ENCODE measurements around the gene NT5DC3.

The NT5DC3 gene

GRCh38 chr12:103756443-103756842, 84.6 kb downstream of the NT5DC3 start:
- no peaks in the 10 kb centered on the region for H3K36me3 ChIP-seq (ENCODE audit: control insufficient read depth, low read depth, low read length)
- no peak overlapping the region for H3K27ac ChIP-seq (ENCODE audit: low read length)
- no peaks in the 10 kb centered on the region for H3K4me1 ChIP-seq (ENCODE audit: control insufficient read depth, low read depth, low read length)
- H3K9me3 ChIP-seq (ENCODE audit: control insufficient read depth, low read depth, low read length), result no peaks in the 10 kb centered on the region
- H3K9ac ChIP-seq (ENCODE audit: low read length), result no peak overlapping the region
- H3K4me3 ChIP-seq (ENCODE audit: low read length), result no peak overlapping the region
- no peaks in the 10 kb centered on the region for H3K27me3 ChIP-seq (ENCODE audit: control insufficient read depth, insufficient read depth, low read length)

- no peak overlapping the region for H3K27ac ChIP-seq (ENCODE audit: low read length)
- no peak overlapping the region for H3K4me3 ChIP-seq (ENCODE audit: low read length)
- H3K9ac ChIP-seq (ENCODE audit: low read length), result no peak overlapping the region
- H3K4me1 ChIP-seq (ENCODE audit: control insufficient read depth, low read depth, low read length), result no peaks in the 10 kb centered on the region
- H3K36me3 ChIP-seq (ENCODE audit: control insufficient read depth, low read depth, low read length), result no peaks in the 10 kb centered on the region
- no peaks in the 10 kb centered on the region for H3K9me3 ChIP-seq (ENCODE audit: control insufficient read depth, low read depth, low read length)
- H3K27me3 ChIP-seq (ENCODE audit: control insufficient read depth, insufficient read depth, low read length), result no peaks in the 10 kb centered on the region
These were observed 85.6 kb downstream of the NT5DC3 start for GRCh38 chr12:103755425-103755824.

GRCh38 chr12:103751600-103751999, 89.4 kb downstream of the NT5DC3 start:
- H3K27ac ChIP-seq (ENCODE audit: low read length), result no peak overlapping the region

GRCh38 chr12:103751171-103751570, 89.9 kb downstream of the NT5DC3 start:
- H3K4me1 ChIP-seq (ENCODE audit: control insufficient read depth, low read depth, low read length), result no peaks in the 10 kb centered on the region
- no peak overlapping the region for H3K27ac ChIP-seq (ENCODE audit: low read length)
- H3K36me3 ChIP-seq (ENCODE audit: control insufficient read depth, low read depth, low read length), result no peaks in the 10 kb centered on the region
- no peaks in the 10 kb centered on the region for H3K27me3 ChIP-seq (ENCODE audit: control insufficient read depth, insufficient read depth, low read length)
- no peaks in the 10 kb centered on the region for H3K9me3 ChIP-seq (ENCODE audit: control insufficient read depth, low read depth, low read length)
- H3K4me3 ChIP-seq (ENCODE audit: low read length), result no peak overlapping the region
- no peak overlapping the region for H3K9ac ChIP-seq (ENCODE audit: low read length)

More at GRCh38 chr12:103751600-103751999, 89.4 kb downstream of the NT5DC3 start:
- no peaks in the 10 kb centered on the region for H3K27me3 ChIP-seq (ENCODE audit: control insufficient read depth, insufficient read depth, low read length)
- no peak overlapping the region for H3K4me3 ChIP-seq (ENCODE audit: low read length)
- H3K4me1 ChIP-seq (ENCODE audit: control insufficient read depth, low read depth, low read length), result no peaks in the 10 kb centered on the region
- no peaks in the 10 kb centered on the region for H3K36me3 ChIP-seq (ENCODE audit: control insufficient read depth, low read depth, low read length)
- no peak overlapping the region for H3K9ac ChIP-seq (ENCODE audit: low read length)
- H3K9me3 ChIP-seq (ENCODE audit: control insufficient read depth, low read depth, low read length), result no peaks in the 10 kb centered on the region

DNA sequence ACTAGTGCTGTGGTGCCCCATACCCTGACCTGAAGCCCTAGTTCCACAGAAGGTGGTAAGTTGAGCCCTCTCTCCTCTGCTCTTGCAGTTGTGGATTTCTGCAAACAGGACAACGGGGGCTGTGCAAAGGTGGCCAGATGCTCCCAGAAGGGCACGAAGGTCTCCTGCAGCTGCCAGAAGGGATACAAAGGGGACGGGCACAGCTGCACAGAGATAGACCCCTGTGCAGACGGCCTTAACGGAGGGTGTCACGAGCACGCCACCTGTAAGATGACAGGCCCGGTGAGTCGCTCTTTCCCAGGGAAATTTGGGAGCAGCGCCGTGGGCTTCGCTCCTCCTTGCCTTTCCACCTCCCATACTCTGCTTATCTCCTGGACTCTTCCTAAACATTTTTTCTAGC, 92.2 kb downstream of the NT5DC3 start:
- Histone ChIP-seq H3K27ac (ENCODE audit: low read length) (no peak overlapping the region), H3K4me3 (ENCODE audit: low read length) (no peak overlapping the region), H3K4me1 (ENCODE audit: control insufficient read depth, low read depth, low read length) (no peaks in the 10 kb centered on the region), H3K27me3 (ENCODE audit: control insufficient read depth, insufficient read depth, low read length) (no peaks in the 10 kb centered on the region), H3K36me3 (ENCODE audit: control insufficient read depth, low read depth, low read length) (no peaks in the 10 kb centered on the region), H3K9ac (ENCODE audit: low read length) (no peak overlapping the region), H3K9me3 (ENCODE audit: control insufficient read depth, low read depth, low read length) (no peaks in the 10 kb centered on the region)

DNA sequence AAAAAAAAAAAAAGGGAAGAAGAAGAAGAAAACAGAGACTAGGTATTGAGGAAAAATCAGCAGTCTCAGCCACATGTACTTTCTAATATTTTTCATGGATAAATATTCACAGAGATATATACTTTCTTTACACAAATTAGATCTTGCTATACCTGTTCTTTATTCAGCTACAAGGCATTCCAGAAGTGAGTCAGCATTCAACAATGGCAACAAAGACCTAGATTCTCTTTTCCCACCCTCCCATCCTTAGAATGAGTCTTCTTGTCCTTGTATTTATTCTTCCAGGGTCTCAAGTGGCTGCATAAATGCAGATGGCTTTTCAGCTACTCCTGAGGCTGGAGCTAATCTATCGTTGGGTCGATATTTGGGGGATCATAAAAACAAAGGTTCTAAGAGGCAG, 93.0 kb downstream of the NT5DC3 start:
- Histone ChIP-seq H3K4me1 (ENCODE audit: control insufficient read depth, low read depth, low read length) (no peaks in the 10 kb centered on the region), H3K9me3 (ENCODE audit: control insufficient read depth, low read depth, low read length) (no peaks in the 10 kb centered on the region), H3K9ac (ENCODE audit: low read length) (no peak overlapping the region), H3K4me3 (ENCODE audit: low read length) (no peak overlapping the region), H3K36me3 (ENCODE audit: control insufficient read depth, low read depth, low read length) (no peaks in the 10 kb centered on the region), H3K27me3 (ENCODE audit: control insufficient read depth, insufficient read depth, low read length) (no peaks in the 10 kb centered on the region), H3K27ac (ENCODE audit: low read length) (no peak overlapping the region)

DNA sequence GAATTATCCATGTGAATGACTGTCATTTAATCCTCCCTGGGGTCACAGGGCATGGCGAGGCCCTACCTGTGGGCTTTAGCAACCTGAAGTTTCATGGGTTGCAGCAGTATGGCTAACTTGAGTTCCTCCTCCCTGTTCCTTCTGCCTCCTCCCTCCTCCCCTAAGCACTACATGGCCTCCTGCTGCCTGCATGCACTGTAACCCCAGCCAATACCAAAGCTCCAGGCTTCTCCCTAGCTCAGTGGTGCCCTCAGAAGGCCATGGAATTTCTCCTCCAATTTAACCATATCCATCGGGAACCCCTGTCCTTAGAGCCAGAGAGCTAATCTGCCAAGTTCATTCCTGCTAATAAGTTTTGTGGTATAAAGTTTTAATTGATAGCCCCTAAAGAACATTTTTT, 95.1 kb downstream of the NT5DC3 start:
- Histone ChIP-seq H3K9me3 (ENCODE audit: control insufficient read depth, low read depth, low read length) (no peaks in the 10 kb centered on the region), H3K4me1 (ENCODE audit: control insufficient read depth, low read depth, low read length) (no peaks in the 10 kb centered on the region), H3K36me3 (ENCODE audit: control insufficient read depth, low read depth, low read length) (no peaks in the 10 kb centered on the region), H3K27ac (ENCODE audit: low read length) (no peak overlapping the region), H3K9ac (ENCODE audit: low read length) (no peak overlapping the region), H3K27me3 (ENCODE audit: control insufficient read depth, insufficient read depth, low read length) (no peaks in the 10 kb centered on the region), H3K4me3 (ENCODE audit: low read length) (no peak overlapping the region)

DNA sequence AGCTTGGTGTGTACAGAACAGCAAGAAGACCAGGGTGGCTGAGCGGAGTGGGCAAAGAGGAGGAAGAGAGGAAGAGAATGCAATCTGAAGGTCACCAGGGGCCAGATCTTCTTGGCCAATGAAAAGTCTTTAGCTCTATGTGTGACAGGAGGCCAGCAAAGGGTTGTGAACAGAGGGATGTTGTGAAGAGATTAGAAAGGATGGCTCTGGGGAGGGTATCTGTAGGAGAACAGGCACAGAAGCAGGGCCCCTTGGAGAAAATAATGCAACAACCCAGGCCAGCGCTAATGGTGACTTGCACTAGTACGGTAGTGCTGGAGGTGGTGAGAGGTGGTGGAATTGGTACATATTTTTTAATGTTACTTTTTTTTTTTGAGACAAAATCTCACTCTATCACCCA, 97.2 kb downstream of the NT5DC3 start:
- no peaks in the 10 kb centered on the region for H3K36me3 ChIP-seq (ENCODE audit: control insufficient read depth, low read depth, low read length)

DNA sequence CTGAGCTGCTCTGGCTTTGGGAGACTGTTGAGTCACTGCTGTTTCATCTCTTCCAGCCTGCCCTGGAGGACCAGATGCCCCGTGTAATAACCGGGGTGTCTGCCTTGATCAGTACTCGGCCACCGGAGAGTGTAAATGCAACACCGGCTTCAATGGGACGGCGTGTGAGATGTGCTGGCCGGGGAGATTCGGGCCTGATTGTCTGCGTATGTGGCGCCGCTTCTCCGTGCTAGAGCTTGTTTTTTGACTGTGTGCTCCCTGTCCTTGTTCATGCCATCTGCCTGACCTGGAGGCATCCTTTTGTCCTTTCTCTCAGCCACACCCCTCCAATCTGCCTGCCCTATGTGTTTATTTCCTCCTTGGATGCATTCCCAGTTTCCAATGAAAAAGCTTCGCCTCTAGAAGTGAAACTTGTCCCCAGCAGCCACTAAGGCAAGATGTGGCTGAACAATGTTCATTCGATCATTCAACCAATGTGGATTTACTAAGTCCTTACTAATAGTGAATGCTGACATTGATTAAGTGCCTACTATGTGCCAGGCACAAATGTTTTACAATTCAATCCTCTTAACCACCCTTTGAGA, 98.6 kb downstream of the NT5DC3 start:
- no peaks in the 10 kb centered on the region for H3K27me3 ChIP-seq (ENCODE audit: control insufficient read depth, insufficient read depth, low read length)
- H3K9me3 ChIP-seq (ENCODE audit: control insufficient read depth, low read depth, low read length), result no peaks in the 10 kb centered on the region
- no peaks in the 10 kb centered on the region for H3K4me1 ChIP-seq (ENCODE audit: control insufficient read depth, low read depth, low read length)
- no peak overlapping the region for H3K9ac ChIP-seq (ENCODE audit: low read length)
- H3K4me3 ChIP-seq (ENCODE audit: low read length), result no peak overlapping the region
- H3K27ac ChIP-seq (ENCODE audit: low read length), result no peak overlapping the region
- no peaks in the 10 kb centered on the region for H3K36me3 ChIP-seq (ENCODE audit: control insufficient read depth, low read depth, low read length)

More for the DNA sequence above, 97.2 kb downstream of the NT5DC3 start:
- Histone ChIP-seq H3K27ac (ENCODE audit: low read length) (no peak overlapping the region), H3K4me3 (ENCODE audit: low read length) (no peak overlapping the region), H3K9ac (ENCODE audit: low read length) (no peak overlapping the region), H3K27me3 (ENCODE audit: control insufficient read depth, insufficient read depth, low read length) (no peaks in the 10 kb centered on the region), H3K9me3 (ENCODE audit: control insufficient read depth, low read depth, low read length) (no peaks in the 10 kb centered on the region), H3K4me1 (ENCODE audit: control insufficient read depth, low read depth, low read length) (no peaks in the 10 kb centered on the region)

DNA sequence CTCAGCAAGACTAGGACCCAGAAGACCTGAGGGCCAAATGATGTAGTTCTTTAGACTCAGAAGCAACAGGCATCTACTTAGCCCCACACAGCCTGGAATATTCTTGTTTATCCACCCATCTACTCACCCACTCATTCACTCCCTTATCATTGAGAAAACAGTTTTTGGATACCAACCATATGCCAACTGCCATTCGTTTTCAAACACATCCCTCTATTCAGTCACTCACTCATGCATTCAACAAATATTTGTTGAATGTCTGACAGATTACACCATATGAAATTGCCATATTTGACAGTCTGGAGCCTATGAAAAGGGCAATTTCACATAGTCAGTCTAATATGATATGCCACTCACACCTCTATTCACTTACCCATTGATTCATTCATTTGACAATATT, 103.2 kb downstream of the NT5DC3 start:
- Histone ChIP-seq H3K9me3 (ENCODE audit: control insufficient read depth, low read depth, low read length) (no peaks in the 10 kb centered on the region), H3K9ac (ENCODE audit: low read length) (no peak overlapping the region), H3K4me3 (ENCODE audit: low read length) (no peak overlapping the region), H3K36me3 (ENCODE audit: control insufficient read depth, low read depth, low read length) (no peaks in the 10 kb centered on the region), H3K27me3 (ENCODE audit: control insufficient read depth, insufficient read depth, low read length) (no peaks in the 10 kb centered on the region), H3K4me1 (ENCODE audit: control insufficient read depth, low read depth, low read length) (no peaks in the 10 kb centered on the region), H3K27ac (ENCODE audit: low read length) (no peak overlapping the region)

DNA sequence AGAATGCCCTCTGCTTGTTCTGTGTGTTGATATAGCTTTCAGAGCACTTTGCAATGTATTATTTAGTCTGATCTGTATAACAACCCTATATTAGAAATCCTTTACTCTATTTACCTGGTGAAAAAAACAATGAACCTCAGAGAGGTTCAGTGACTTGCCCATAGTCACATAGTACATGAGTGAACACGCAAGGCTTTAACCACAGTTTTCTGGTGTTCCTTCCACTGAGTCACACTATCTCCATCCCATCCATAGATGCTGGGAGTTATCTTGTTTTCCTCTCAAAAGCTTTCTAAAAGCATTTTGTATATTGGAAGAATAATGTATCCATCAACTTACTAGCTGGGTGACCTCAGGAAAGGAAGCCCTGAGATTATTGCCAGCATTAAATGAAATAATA, 104.5 kb downstream of the NT5DC3 start:
- no peak overlapping the region for H3K4me3 ChIP-seq (ENCODE audit: low read length)
- H3K36me3 ChIP-seq (ENCODE audit: control insufficient read depth, low read depth, low read length), result no peaks in the 10 kb centered on the region
- H3K4me1 ChIP-seq (ENCODE audit: control insufficient read depth, low read depth, low read length), result no peaks in the 10 kb centered on the region
- H3K27ac ChIP-seq (ENCODE audit: low read length), result no peak overlapping the region
- H3K27me3 ChIP-seq (ENCODE audit: control insufficient read depth, insufficient read depth, low read length), result no peaks in the 10 kb centered on the region
- no peak overlapping the region for H3K9ac ChIP-seq (ENCODE audit: low read length)
- no peaks in the 10 kb centered on the region for H3K9me3 ChIP-seq (ENCODE audit: control insufficient read depth, low read depth, low read length)

GRCh38 chr12:103735291-103735690, 105.7 kb downstream of the NT5DC3 start:
- H3K27ac ChIP-seq (ENCODE audit: low read length), result no peak overlapping the region
- no peaks in the 10 kb centered on the region for H3K9me3 ChIP-seq (ENCODE audit: control insufficient read depth, low read depth, low read length)
- H3K36me3 ChIP-seq (ENCODE audit: control insufficient read depth, low read depth, low read length), result no peaks in the 10 kb centered on the region
- H3K9ac ChIP-seq (ENCODE audit: low read length), result no peak overlapping the region
- no peaks in the 10 kb centered on the region for H3K4me1 ChIP-seq (ENCODE audit: control insufficient read depth, low read depth, low read length)
- H3K4me3 ChIP-seq (ENCODE audit: low read length), result no peak overlapping the region
- H3K27me3 ChIP-seq (ENCODE audit: control insufficient read depth, insufficient read depth, low read length), result no peaks in the 10 kb centered on the region

Measured in iPS-18a (cell line).